ENCODE results near the gene VSIG1. TPM values are rescaled to one million over a fixed set of nuclear protein-coding genes. Genes with fewer than 3 reads are reported as not detected.

The VSIG1 gene
- total RNA-seq, 1 experiment from 2014 or later = 0.07 TPM

DNA sequence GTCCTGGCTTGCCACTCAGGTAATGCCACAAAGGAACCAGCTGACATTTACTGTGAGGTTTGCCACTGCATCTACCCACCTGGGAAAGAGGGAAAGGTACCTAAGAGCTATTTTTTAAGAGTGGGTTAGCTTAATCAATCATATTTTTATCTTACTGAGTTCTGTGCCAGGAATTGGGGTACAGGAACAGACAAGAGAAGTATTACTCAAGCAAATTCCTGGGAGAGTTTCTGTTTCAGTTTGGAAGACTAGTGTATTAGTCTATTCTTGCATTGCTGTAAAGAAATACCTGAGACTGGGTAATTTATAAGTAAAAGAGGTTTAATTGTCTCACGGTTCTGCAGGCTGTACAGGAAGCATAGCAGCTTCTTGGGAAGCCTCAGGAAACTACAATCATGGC is 23.3 kb downstream of the VSIG1 start:
- Histone ChIP-seq H3K9ac (ENCODE audit: low read length) (no peak overlapping the region), H3K4me3 (replicated peaks in 1 of 2; ENCODE audit: low read depth in 1 of 2, low read length in 2 of 2) (no peak overlapping the region), H3K4me1 (ENCODE audit: control insufficient read depth in 1 of 2, insufficient read depth in 2 of 2, low read length in 2 of 2) (peaks cover 0 to 6% of the 10 kb centered on the region in 2 experiments; a peak in 1 of 4 replicates), H2AFZ (ENCODE audit: low read depth, low read length, poor library complexity, severe bottlenecking) (no peak overlapping the region), H3K27me3 (ENCODE audit: insufficient read depth, low read length) (no peaks in the 10 kb centered on the region), H3K9me2 (ENCODE audit: insufficient read depth) (no peaks in the 10 kb centered on the region), H3K79me2 (ENCODE audit: insufficient read depth, low read length) (no peaks in the 10 kb centered on the region), H3K27ac (ENCODE audit: low read depth, low read length) (no peak overlapping the region), H3K36me3 (ENCODE audit: control insufficient read depth in 1 of 2, insufficient read depth in 2 of 2, low read length in 2 of 2) (no peaks in the 10 kb centered on the region), H3K9me3 (ENCODE audit: control insufficient read depth in 1 of 2, insufficient read depth in 1 of 2, low read depth in 1 of 2, low read length in 2 of 2) (no peaks in the 10 kb centered on the region), H4K20me1 (ENCODE audit: insufficient read depth) (no peaks in the 10 kb centered on the region), H3K4me2 (ENCODE audit: low read length) (no peak overlapping the region)
- ATAC-seq (no peak), DNase-seq (ENCODE audit: low read depth, low spot score) (no peak)
- no peak for TF ChIP-seq EZH2phosphoT487 (IDR thresholded peaks at IDR 0.05; ENCODE audit: borderline replicate concordance)
- TF ChIP-seq JUND (IDR thresholded peaks at IDR 0.05) = no peak
- TF ChIP-seq SIN3A (IDR thresholded peaks at IDR 0.05; ENCODE audit: low read depth) = no peak
- TF ChIP-seq, protein P1, sequence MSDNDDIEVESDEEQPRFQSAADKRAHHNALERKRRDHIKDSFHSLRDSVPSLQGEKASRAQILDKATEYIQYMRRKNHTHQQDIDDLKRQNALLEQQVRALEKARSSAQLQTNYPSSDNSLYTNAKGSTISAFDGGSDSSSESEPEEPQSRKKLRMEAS (IDR thresholded peaks at IDR 0.05) = no peak
- no peak for TF ChIP-seq CBX3 (IDR thresholded peaks at IDR 0.05; ENCODE audit: low read depth)
- no peak for TF ChIP-seq TCF7L2 (IDR thresholded peaks at IDR 0.05; ENCODE audit: borderline replicate concordance, extremely low read depth, insufficient read depth, insufficient read length)
- no peak for TF ChIP-seq EGR1 (IDR thresholded peaks at IDR 0.05; ENCODE audit: low read depth)
- TF ChIP-seq, protein P2, sequence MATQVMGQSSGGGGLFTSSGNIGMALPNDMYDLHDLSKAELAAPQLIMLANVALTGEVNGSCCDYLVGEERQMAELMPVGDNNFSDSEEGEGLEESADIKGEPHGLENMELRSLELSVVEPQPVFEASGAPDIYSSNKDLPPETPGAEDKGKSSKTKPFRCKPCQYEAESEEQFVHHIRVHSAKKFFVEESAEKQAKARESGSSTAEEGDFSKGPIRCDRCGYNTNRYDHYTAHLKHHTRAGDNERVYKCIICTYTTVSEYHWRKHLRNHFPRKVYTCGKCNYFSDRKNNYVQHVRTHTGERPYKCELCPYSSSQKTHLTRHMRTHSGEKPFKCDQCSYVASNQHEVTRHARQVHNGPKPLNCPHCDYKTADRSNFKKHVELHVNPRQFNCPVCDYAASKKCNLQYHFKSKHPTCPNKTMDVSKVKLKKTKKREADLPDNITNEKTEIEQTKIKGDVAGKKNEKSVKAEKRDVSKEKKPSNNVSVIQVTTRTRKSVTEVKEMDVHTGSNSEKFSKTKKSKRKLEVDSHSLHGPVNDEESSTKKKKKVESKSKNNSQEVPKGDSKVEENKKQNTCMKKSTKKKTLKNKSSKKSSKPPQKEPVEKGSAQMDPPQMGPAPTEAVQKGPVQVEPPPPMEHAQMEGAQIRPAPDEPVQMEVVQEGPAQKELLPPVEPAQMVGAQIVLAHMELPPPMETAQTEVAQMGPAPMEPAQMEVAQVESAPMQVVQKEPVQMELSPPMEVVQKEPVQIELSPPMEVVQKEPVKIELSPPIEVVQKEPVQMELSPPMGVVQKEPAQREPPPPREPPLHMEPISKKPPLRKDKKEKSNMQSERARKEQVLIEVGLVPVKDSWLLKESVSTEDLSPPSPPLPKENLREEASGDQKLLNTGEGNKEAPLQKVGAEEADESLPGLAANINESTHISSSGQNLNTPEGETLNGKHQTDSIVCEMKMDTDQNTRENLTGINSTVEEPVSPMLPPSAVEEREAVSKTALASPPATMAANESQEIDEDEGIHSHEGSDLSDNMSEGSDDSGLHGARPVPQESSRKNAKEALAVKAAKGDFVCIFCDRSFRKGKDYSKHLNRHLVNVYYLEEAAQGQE (IDR thresholded peaks at IDR 0.05; ENCODE audit: low read depth) = no peak
- no peak for TF ChIP-seq FOSL1 (IDR thresholded peaks at IDR 0.05; ENCODE audit: low read depth)
- no peak for TF ChIP-seq EZH2 (IDR thresholded peaks at IDR 0.05)
- no peak for TF ChIP-seq CEBPB (IDR thresholded peaks at IDR 0.05; ENCODE audit: low read depth)
- TF ChIP-seq POLR2AphosphoS5 (IDR thresholded peaks at IDR 0.05; ENCODE audit: low read depth, low read length) = no peak
- no peak for TF ChIP-seq ELF1 (IDR thresholded peaks at IDR 0.05; ENCODE audit: borderline replicate concordance, low read depth)
- CTCF ChIA-PET = no interaction called here
- RAD21 ChIA-PET (ENCODE audit: low non-redundant PET in 1 of 2, low total read pairs in 2 of 2, uncharacterized antibody in 2 of 2, unreplicated experiment in 2 of 2) = no interaction called here
- POLR2A ChIA-PET = no interaction called here
- intact Hi-C loops (cut with micrococcal nuclease) = no loop called here
- no TSS peak for BruUV-seq (replicated peaks)

Data from HCT116 (cell line).